ENCODE data around the gene AXDND1. TPM values are rescaled to one million over a fixed set of nuclear protein-coding genes. Genes with fewer than 3 reads are reported as not detected.
"Not testable (repeated sequence)": the region's sequence is repeated elsewhere in the genome, so short reads cannot be mapped to it uniquely, and the experiment has no call there.

AXDND1 gene
- total and polyA plus RNA-seq, 2 experiments from 2014 or later: not detected

DNA sequence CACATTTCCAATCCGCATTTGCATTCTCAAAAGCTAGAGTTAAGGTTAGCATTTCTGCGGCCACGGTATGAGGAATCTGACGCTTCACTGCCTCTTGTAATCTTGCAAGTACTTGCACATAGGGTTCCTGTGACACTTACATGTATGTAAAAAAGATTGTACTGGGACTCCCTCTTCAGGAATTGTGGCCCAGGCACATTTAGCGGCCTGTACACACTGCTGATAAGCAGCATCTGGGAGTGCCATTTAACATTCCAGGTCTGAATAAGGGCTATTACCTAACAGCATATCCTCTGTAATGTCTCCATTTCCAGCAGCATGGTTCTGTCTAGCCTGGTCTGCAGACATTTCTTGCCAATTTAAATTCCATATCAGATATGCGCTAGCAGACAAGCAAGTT lies 75.7 kb downstream of the AXDND1 start:
- Histone ChIP-seq H3K36me3 (ENCODE audit: insufficient read depth) (no peaks in the 10 kb centered on the region), H3K27me3 (ENCODE audit: insufficient read depth) (no peaks in the 10 kb centered on the region), H3K4me2 (no peak overlapping the region), H3K27ac (ENCODE audit: low read depth) (no peak overlapping the region), H3K9me2 (ENCODE audit: insufficient read depth) (no peaks in the 10 kb centered on the region; the same call in 1 of the 2 replicates), H2AFZ (no peak overlapping the region), H3K4me3 (no peak overlapping the region), H4K20me1 (replicated peaks; ENCODE audit: insufficient read depth) (no peaks in the 10 kb centered on the region), H3F3A (replicated peaks; ENCODE audit: low read depth) (no peaks in the 10 kb centered on the region), H3K4me1 (ENCODE audit: insufficient read depth) (no peaks in the 10 kb centered on the region), H3K79me2 (replicated peaks; ENCODE audit: insufficient read depth) (no peaks in the 10 kb centered on the region)
- Mint-ChIP-seq H3K4me3 (no peak overlapping the region), H3K9me3 (0 out of 3 replicates have a peak, but pooled peaks cover under 1% of the 10 kb centered on the region), H3K27ac (no peak overlapping the region), H3K4me1 (no peaks in the 10 kb centered on the region), H3K36me3 (ENCODE audit: low read depth) (no peaks in the 10 kb centered on the region), H3K27me3 (ENCODE audit: insufficient read depth, low read depth, poor library complexity) (no peaks in the 10 kb centered on the region)
- DNase-seq (ENCODE audit: low spot score) (no peak), ATAC-seq (no peak)
- TF ChIP-seq JUNB (IDR thresholded peaks at IDR 0.05; ENCODE audit: unreplicated experiment): no peak
- TF ChIP-seq, protein P1, sequence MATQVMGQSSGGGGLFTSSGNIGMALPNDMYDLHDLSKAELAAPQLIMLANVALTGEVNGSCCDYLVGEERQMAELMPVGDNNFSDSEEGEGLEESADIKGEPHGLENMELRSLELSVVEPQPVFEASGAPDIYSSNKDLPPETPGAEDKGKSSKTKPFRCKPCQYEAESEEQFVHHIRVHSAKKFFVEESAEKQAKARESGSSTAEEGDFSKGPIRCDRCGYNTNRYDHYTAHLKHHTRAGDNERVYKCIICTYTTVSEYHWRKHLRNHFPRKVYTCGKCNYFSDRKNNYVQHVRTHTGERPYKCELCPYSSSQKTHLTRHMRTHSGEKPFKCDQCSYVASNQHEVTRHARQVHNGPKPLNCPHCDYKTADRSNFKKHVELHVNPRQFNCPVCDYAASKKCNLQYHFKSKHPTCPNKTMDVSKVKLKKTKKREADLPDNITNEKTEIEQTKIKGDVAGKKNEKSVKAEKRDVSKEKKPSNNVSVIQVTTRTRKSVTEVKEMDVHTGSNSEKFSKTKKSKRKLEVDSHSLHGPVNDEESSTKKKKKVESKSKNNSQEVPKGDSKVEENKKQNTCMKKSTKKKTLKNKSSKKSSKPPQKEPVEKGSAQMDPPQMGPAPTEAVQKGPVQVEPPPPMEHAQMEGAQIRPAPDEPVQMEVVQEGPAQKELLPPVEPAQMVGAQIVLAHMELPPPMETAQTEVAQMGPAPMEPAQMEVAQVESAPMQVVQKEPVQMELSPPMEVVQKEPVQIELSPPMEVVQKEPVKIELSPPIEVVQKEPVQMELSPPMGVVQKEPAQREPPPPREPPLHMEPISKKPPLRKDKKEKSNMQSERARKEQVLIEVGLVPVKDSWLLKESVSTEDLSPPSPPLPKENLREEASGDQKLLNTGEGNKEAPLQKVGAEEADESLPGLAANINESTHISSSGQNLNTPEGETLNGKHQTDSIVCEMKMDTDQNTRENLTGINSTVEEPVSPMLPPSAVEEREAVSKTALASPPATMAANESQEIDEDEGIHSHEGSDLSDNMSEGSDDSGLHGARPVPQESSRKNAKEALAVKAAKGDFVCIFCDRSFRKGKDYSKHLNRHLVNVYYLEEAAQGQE (IDR thresholded peaks at IDR 0.05; ENCODE audit: unreplicated experiment): no peak
- TF ChIP-seq, protein P2, sequence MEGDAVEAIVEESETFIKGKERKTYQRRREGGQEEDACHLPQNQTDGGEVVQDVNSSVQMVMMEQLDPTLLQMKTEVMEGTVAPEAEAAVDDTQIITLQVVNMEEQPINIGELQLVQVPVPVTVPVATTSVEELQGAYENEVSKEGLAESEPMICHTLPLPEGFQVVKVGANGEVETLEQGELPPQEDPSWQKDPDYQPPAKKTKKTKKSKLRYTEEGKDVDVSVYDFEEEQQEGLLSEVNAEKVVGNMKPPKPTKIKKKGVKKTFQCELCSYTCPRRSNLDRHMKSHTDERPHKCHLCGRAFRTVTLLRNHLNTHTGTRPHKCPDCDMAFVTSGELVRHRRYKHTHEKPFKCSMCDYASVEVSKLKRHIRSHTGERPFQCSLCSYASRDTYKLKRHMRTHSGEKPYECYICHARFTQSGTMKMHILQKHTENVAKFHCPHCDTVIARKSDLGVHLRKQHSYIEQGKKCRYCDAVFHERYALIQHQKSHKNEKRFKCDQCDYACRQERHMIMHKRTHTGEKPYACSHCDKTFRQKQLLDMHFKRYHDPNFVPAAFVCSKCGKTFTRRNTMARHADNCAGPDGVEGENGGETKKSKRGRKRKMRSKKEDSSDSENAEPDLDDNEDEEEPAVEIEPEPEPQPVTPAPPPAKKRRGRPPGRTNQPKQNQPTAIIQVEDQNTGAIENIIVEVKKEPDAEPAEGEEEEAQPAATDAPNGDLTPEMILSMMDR (conservative IDR thresholded peaks at IDR 0.05; ENCODE audit: low read depth in 2 of 2): no peak
- TF ChIP-seq, protein P3, sequence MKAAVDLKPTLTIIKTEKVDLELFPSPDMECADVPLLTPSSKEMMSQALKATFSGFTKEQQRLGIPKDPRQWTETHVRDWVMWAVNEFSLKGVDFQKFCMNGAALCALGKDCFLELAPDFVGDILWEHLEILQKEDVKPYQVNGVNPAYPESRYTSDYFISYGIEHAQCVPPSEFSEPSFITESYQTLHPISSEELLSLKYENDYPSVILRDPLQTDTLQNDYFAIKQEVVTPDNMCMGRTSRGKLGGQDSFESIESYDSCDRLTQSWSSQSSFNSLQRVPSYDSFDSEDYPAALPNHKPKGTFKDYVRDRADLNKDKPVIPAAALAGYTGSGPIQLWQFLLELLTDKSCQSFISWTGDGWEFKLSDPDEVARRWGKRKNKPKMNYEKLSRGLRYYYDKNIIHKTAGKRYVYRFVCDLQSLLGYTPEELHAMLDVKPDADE (IDR thresholded peaks at IDR 0.05): no peak

DNA sequence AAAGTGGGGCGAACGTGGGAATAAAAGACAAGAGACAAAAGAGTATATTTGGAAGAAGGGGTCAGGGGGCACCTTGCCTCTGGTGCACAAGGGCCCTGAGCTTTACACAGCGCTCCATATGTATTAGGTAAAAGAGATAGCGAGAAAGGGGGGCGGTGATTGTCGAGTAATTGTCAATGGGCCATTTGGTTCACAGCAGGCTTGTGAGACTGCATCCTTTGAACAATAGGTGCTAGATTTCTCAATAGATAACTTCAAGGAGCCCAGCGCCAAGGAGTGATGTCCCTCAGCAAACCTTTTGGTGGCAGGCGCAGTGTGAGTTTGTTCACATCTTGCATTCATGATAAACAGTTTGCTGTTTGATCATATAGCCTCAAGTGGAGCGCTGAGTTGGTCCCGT lies 77.1 kb downstream of the AXDND1 start:
- not testable (repeated sequence) for H3K4me3 Mint-ChIP-seq; H3K4me1 ChIP-seq (ENCODE audit: insufficient read depth); H3K4me3 ChIP-seq; H3F3A ChIP-seq (replicated peaks; ENCODE audit: low read depth); H3K36me3 Mint-ChIP-seq (ENCODE audit: low read depth); H3K79me2 ChIP-seq (replicated peaks; ENCODE audit: insufficient read depth); H3K27ac Mint-ChIP-seq; H3K27me3 ChIP-seq (ENCODE audit: insufficient read depth); H2AFZ ChIP-seq; H3K9me2 ChIP-seq (ENCODE audit: insufficient read depth); DNase-seq (ENCODE audit: low spot score); H3K4me2 ChIP-seq; H3K27ac ChIP-seq (ENCODE audit: low read depth); ATAC-seq; H3K27me3 Mint-ChIP-seq (ENCODE audit: insufficient read depth, low read depth, poor library complexity); H4K20me1 ChIP-seq (replicated peaks; ENCODE audit: insufficient read depth); H3K36me3 ChIP-seq (ENCODE audit: insufficient read depth); H3K9me3 Mint-ChIP-seq; H3K4me1 Mint-ChIP-seq

All from GM23338 (cell line).